GM18861 (cell line): Measurements from ENCODE around the gene TMEM243.
"Not testable (repeated sequence)": the region's sequence is repeated elsewhere in the genome, so short reads cannot be mapped to it uniquely, and the experiment has no call there.

Experiments used
- ATAC-seq: cut with Tn5 transposase; IDR thresholded peaks from one replicate; pipeline ENCODE4 v1.9.1; 2021; ENCODE audit not compliant: unreplicated experiment

The TMEM243 gene

GRCh38 chr7:87219545-87220025, at the start of gene TMEM243:
Gene TMEM243, minus strand, starts transcription at chr7:87219732. Its CDS starts 229 bp downstream, at chr7:87219503.
- ATAC-seq: peak; percentile 39

- peak; percentile 54 for ATAC-seq
These were observed 47.8 kb upstream of the TMEM243 start for GRCh38 chr7:87267239-87267900.

- ATAC-seq: no peak
These were observed 44.0 kb upstream of the TMEM243 start for GRCh38 chr7:87263537-87263936.

GRCh38 chr7:87253589-87254087, 34.1 kb upstream of the TMEM243 start:
- no peak for ATAC-seq

GRCh38 chr7:87245671-87246070, 26.1 kb upstream of the TMEM243 start:
- not testable (repeated sequence) for ATAC-seq

GRCh38 chr7:87238464-87239051, 19.0 kb upstream of the TMEM243 start:
- ATAC-seq: not testable (repeated sequence)

- ATAC-seq: no peak
These were observed 15.4 kb upstream of the TMEM243 start for GRCh38 chr7:87234949-87235348.

GRCh38 chr7:87231711-87232110, 12.2 kb upstream of the TMEM243 start:
- no peak for ATAC-seq

GRCh38 chr7:87231258-87231657, 11.7 kb upstream of the TMEM243 start:
- no peak for ATAC-seq

- ATAC-seq: no peak
These were observed 7.0 kb upstream of the TMEM243 start for GRCh38 chr7:87226495-87226894.

GRCh38 chr7:87225696-87226095, 6.2 kb upstream of the TMEM243 start:
- ATAC-seq: no peak

GRCh38 chr7:87223666-87224065, 4.1 kb upstream of the TMEM243 start:
- no peak for ATAC-seq

- no peak for ATAC-seq
These were observed 1.2 kb upstream of the TMEM243 start for GRCh38 chr7:87220734-87221215.

- peak; percentile 24 for ATAC-seq
These were observed 648 bp upstream of the TMEM243 start for GRCh38 chr7:87220026-87220733.

- ATAC-seq: no peak
These were observed 562 bp downstream of the TMEM243 start for GRCh38 chr7:87218796-87219544.

- no peak for ATAC-seq
These were observed 1.4 kb downstream of the TMEM243 start for GRCh38 chr7:87217983-87218653.

GRCh38 chr7:87216701-87217508, 2.6 kb downstream of the TMEM243 start:
- ATAC-seq: peak; percentile 61

GRCh38 chr7:87215046-87215445, 4.5 kb downstream of the TMEM243 start:
- no peak for ATAC-seq

GRCh38 chr7:87213811-87214210, 5.7 kb downstream of the TMEM243 start:
- no peak for ATAC-seq

GRCh38 chr7:87213252-87213651, 6.3 kb downstream of the TMEM243 start:
- no peak for ATAC-seq
